Jurkat, Clone E6-1 (cell line): ENCODE measurements around the gene TRMT13. TPM values are rescaled to one million over a fixed set of nuclear protein-coding genes. Genes with fewer than 3 reads are reported as not detected.

Experiments used
- DNase-seq: peaks from one replicate; pipeline ENCODE4 v3.0.0-alpha.2; 2011; ENCODE audit warnings: low read depth, low spot score
- H3K4me3 ChIP-seq: 2 replicates; pipeline ENCODE4 v1.5.1; 2011; ENCODE audit warnings: mild to moderate bottlenecking, low read length, control low read depth, moderate library complexity
- polyA plus RNA-seq: library from polyadenylated mRNA; unstranded; fragments of >200 nt; gene quantifications from one replicate; pipeline ENCODE4 v1.2.1, GENCODE V29; 2012; ENCODE audit warnings: missing spikeins; ENCODE audit not compliant: insufficient read length, insufficient read depth

TRMT13 gene
- polyA plus RNA-seq = 16.8 TPM

- DNase-seq = peak; percentile 97
- peak within 1 kb of the TSS; percentile 98 for H3K4me3 ChIP-seq
Observed at GRCh38 chr1:100132566-100133477, at the start of gene TRMT13, which contains the start of gene SASS6. Gene TRMT13, plus strand, starts transcription at chr1:100133163. Its CDS starts 6 bp downstream, at chr1:100133169. Gene SASS6, minus strand, starts transcription at chr1:100132930. Its CDS starts 116 bp downstream, at chr1:100132814.

GRCh38 chr1:100087396-100087795 is 45.6 kb upstream of the TRMT13 start:
- H3K4me3 ChIP-seq = no peak overlapping the region
- no peak for DNase-seq

- no peak overlapping the region for H3K4me3 ChIP-seq
- no peak for DNase-seq
Observed at GRCh38 chr1:100089082-100089481, 43.9 kb upstream of the TRMT13 start.

- no peak overlapping the region for H3K4me3 ChIP-seq
- no peak for DNase-seq
Observed at GRCh38 chr1:100090471-100090870, 42.5 kb upstream of the TRMT13 start.

- DNase-seq = no peak
- H3K4me3 ChIP-seq = no peak overlapping the region
Observed at GRCh38 chr1:100100202-100100601, 32.8 kb upstream of the TRMT13 start.

GRCh38 chr1:100101564-100101963 is 31.4 kb upstream of the TRMT13 start:
- no peak overlapping the region for H3K4me3 ChIP-seq
- no peak for DNase-seq

- DNase-seq = no peak
- H3K4me3 ChIP-seq = no peak overlapping the region
Observed at GRCh38 chr1:100107696-100108095, 25.3 kb upstream of the TRMT13 start.

GRCh38 chr1:100109554-100110066 is 23.4 kb upstream of the TRMT13 start:
- no peak for DNase-seq

GRCh38 chr1:100115524-100115923 is 17.4 kb upstream of the TRMT13 start:
- no peak overlapping the region for H3K4me3 ChIP-seq
- no peak for DNase-seq

More at GRCh38 chr1:100109554-100110066, 23.4 kb upstream of the TRMT13 start:
- no peak overlapping the region for H3K4me3 ChIP-seq

GRCh38 chr1:100122177-100122576 is 10.8 kb upstream of the TRMT13 start:
- H3K4me3 ChIP-seq = no peak overlapping the region
- DNase-seq = no peak

GRCh38 chr1:100127226-100127625 is 5.7 kb upstream of the TRMT13 start:
- H3K4me3 ChIP-seq = no peak overlapping the region
- no peak for DNase-seq

- no peak overlapping the region for H3K4me3 ChIP-seq
- DNase-seq = no peak
Observed at GRCh38 chr1:100130552-100131077, 2.3 kb upstream of the TRMT13 start.

GRCh38 chr1:100131623-100132022 is 1.3 kb upstream of the TRMT13 start:
- no peak for DNase-seq
- H3K4me3 ChIP-seq = peak overlapping the region; percentile 98

GRCh38 chr1:100134872-100135271 is 1.9 kb downstream of the TRMT13 start:
- DNase-seq = peak; percentile 4

GRCh38 chr1:100137602-100138001 is 4.6 kb downstream of the TRMT13 start:
- H3K4me3 ChIP-seq = no peak overlapping the region
- DNase-seq = no peak

More at GRCh38 chr1:100134872-100135271, 1.9 kb downstream of the TRMT13 start:
- no peak overlapping the region for H3K4me3 ChIP-seq

- H3K4me3 ChIP-seq = no peak overlapping the region
- DNase-seq = no peak
Observed at GRCh38 chr1:100141192-100141591, 8.2 kb downstream of the TRMT13 start.

GRCh38 chr1:100142343-100142742 is 9.4 kb downstream of the TRMT13 start:
- H3K4me3 ChIP-seq = no peak overlapping the region
- no peak for DNase-seq

GRCh38 chr1:100145116-100145515 is 12.2 kb downstream of the TRMT13 start:
- no peak for DNase-seq
- no peak overlapping the region for H3K4me3 ChIP-seq

- no peak for DNase-seq
- no peak overlapping the region for H3K4me3 ChIP-seq
Observed at GRCh38 chr1:100146958-100147357, 14.0 kb downstream of the TRMT13 start.

GRCh38 chr1:100147875-100148274 is 14.9 kb downstream of the TRMT13 start:
- DNase-seq = no peak
- H3K4me3 ChIP-seq = no peak overlapping the region
